ENCODE data around the gene CLEC2L. TPM values are rescaled to one million over a fixed set of nuclear protein-coding genes. Genes with fewer than 3 reads are reported as not detected.

Gene CLEC2L
- total RNA-seq, 1 donor from 2014 or later, result not detected

DNA sequence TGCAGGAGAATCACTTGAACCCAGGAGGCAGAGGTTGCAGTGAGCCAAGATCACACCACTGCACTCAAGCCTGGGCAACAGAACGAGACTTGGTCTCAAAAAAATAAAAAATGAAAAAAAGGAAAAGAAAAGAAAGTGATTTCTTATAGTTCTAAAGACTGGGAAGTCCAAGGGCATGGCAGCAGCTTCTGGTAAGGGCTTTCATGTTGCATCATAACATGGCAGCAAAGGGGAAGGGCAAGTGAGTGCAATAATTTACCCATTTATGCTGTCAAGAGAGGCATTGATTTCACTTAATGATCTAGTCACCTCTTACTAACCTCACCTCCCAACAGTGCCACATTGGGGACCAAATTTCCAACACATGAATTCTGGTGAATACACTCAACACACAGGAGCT lies 31.2 kb upstream of the CLEC2L start:
- TF ChIP-seq, protein P1, sequence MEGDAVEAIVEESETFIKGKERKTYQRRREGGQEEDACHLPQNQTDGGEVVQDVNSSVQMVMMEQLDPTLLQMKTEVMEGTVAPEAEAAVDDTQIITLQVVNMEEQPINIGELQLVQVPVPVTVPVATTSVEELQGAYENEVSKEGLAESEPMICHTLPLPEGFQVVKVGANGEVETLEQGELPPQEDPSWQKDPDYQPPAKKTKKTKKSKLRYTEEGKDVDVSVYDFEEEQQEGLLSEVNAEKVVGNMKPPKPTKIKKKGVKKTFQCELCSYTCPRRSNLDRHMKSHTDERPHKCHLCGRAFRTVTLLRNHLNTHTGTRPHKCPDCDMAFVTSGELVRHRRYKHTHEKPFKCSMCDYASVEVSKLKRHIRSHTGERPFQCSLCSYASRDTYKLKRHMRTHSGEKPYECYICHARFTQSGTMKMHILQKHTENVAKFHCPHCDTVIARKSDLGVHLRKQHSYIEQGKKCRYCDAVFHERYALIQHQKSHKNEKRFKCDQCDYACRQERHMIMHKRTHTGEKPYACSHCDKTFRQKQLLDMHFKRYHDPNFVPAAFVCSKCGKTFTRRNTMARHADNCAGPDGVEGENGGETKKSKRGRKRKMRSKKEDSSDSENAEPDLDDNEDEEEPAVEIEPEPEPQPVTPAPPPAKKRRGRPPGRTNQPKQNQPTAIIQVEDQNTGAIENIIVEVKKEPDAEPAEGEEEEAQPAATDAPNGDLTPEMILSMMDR (IDR thresholded peaks at IDR 0.05), result no peak
- intact Hi-C loops (cut with DNase I), result no loop called here
- ATAC-seq (no peak), DNase-seq (no peak)
- no peaks in the 10 kb centered on the region for H3K4me1 ChIP-seq
- no peak overlapping the region for H3K4me3 ChIP-seq
- no peak overlapping the region for H3K27ac ChIP-seq
- no peaks in the 10 kb centered on the region for H3K36me3 ChIP-seq
- H3K27me3 ChIP-seq, result no peaks in the 10 kb centered on the region
- H3K9me3 ChIP-seq, result peaks cover 6% of the 10 kb centered on the region

GRCh38 chr7:139494835-139495579 lies 28.5 kb upstream of the CLEC2L start:
- TF ChIP-seq, protein P1 (IDR thresholded peaks at IDR 0.05), result no peak
- H3K36me3 ChIP-seq, result no peaks in the 10 kb centered on the region
- H3K4me3 ChIP-seq, result no peak overlapping the region
- H3K27me3 ChIP-seq, result no peaks in the 10 kb centered on the region
- DNase-seq (no peak), ATAC-seq (no peak)
- intact Hi-C loops (cut with DNase I), result no loop called here
- H3K9me3 ChIP-seq, result peaks cover 6% of the 10 kb centered on the region
- H3K4me1 ChIP-seq, result no peaks in the 10 kb centered on the region
- H3K27ac ChIP-seq, result no peak overlapping the region

DNA sequence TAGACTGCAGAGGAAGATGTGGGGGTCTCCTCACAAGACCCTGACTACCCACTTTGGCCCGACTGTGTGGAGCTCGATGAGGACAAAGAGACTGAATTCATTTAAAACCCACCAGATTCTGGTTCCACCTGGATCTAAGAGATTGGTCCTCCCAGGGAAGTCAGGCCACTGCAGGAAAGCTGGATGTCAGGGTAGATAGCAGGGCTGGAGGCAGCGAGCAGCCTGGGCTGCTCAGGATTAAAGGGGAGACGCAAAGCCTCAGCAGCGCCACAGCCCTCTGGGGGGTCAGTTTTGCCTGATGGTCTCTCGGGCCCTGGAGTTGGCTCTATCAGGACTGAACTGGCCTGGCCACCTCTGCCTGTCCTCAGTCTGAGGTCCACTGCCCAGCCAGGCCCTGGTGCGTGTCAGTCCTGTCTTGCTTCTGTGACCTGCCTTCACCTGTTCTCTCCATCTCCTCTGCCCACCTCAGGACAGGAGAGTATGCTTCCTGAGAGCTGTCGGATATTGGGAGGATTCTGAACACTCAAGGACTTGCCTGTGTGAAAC lies 27.8 kb upstream of the CLEC2L start:
- intact Hi-C loops (cut with DNase I), result no loop called here
- Histone ChIP-seq H3K27ac (no peak overlapping the region), H3K4me1 (no peaks in the 10 kb centered on the region), H3K36me3 (no peaks in the 10 kb centered on the region), H3K4me3 (no peak overlapping the region), H3K9me3 (peaks cover 6% of the 10 kb centered on the region), H3K27me3 (no peaks in the 10 kb centered on the region)
- no peak for ATAC-seq
- TF ChIP-seq, protein P1 (IDR thresholded peaks at IDR 0.05), result no peak
- DNase-seq, result no peak

DNA sequence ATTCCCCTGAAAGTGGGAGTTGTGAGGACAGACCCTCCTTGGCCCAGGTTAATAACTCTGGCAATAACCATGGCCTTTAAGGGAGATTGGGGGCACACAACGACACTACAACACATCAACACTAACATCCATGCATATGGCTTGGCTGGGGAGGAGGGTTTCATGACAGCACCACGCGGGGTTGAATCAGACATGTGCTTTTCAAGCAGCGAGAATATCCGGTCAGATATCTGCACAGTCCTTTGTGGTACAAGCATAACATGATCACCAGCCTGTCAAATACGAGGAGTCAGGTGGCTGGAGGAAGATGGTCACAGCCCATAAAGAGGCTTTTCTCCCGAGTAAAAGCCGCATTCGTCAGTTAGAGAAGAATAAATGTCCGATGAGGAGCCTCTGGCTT lies 27.0 kb upstream of the CLEC2L start:
- H3K27me3 ChIP-seq, result no peaks in the 10 kb centered on the region
- ATAC-seq (no peak), DNase-seq (no peak)
- no peaks in the 10 kb centered on the region for H3K36me3 ChIP-seq
- TF ChIP-seq, protein P1 (IDR thresholded peaks at IDR 0.05), result no peak
- peaks cover 6% of the 10 kb centered on the region for H3K9me3 ChIP-seq
- H3K27ac ChIP-seq, result no peak overlapping the region
- H3K4me1 ChIP-seq, result no peaks in the 10 kb centered on the region
- intact Hi-C loops (cut with DNase I), result no loop called here
- no peak overlapping the region for H3K4me3 ChIP-seq

DNA sequence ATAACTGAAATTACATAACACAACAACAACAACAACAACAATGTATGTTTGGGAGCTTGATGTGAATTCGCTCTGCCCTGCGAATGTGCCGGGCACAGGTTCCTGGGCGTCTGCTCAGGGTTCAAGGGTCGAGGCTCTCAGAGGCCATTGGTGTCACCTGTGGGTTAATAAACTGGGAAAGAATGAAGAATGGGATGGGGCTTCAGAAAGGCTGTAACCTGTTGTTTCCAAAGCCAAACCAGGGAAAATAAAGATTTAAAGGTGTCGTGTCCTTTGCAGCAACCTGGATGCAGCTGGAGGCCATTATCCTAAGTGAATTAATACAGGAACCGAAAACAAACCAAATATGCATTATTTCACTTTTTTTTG lies 22.7 kb upstream of the CLEC2L start:
- intact Hi-C loops (cut with DNase I), result no loop called here

More for the DNA sequence above, 22.7 kb upstream of the CLEC2L start:
- no peaks in the 10 kb centered on the region for H3K9me3 ChIP-seq
- ATAC-seq (no peak), DNase-seq (no peak)
- TF ChIP-seq, protein P1 (IDR thresholded peaks at IDR 0.05), result no peak
- H3K27me3 ChIP-seq, result no peaks in the 10 kb centered on the region
- H3K27ac ChIP-seq, result no peak overlapping the region
- H3K4me1 ChIP-seq, result no peaks in the 10 kb centered on the region
- H3K36me3 ChIP-seq, result no peaks in the 10 kb centered on the region
- no peak overlapping the region for H3K4me3 ChIP-seq
